ENCODE data around the gene NEK2.

The NEK2 gene

GRCh38 chr1:211648980-211649934, 26.2 kb downstream of the NEK2 start:
- H3K4me3 ChIP-seq (ENCODE audit: low read length, poor library complexity, severe bottlenecking) = no peak overlapping the region
- no peaks in the 10 kb centered on the region for H4K20me1 ChIP-seq (ENCODE audit: insufficient read depth, low read length, poor library complexity, severe bottlenecking)
- TF ChIP-seq EZH2phosphoT487 (IDR thresholded peaks at IDR 0.05; ENCODE audit: borderline replicate concordance) = no peak
- TF ChIP-seq, protein P1, sequence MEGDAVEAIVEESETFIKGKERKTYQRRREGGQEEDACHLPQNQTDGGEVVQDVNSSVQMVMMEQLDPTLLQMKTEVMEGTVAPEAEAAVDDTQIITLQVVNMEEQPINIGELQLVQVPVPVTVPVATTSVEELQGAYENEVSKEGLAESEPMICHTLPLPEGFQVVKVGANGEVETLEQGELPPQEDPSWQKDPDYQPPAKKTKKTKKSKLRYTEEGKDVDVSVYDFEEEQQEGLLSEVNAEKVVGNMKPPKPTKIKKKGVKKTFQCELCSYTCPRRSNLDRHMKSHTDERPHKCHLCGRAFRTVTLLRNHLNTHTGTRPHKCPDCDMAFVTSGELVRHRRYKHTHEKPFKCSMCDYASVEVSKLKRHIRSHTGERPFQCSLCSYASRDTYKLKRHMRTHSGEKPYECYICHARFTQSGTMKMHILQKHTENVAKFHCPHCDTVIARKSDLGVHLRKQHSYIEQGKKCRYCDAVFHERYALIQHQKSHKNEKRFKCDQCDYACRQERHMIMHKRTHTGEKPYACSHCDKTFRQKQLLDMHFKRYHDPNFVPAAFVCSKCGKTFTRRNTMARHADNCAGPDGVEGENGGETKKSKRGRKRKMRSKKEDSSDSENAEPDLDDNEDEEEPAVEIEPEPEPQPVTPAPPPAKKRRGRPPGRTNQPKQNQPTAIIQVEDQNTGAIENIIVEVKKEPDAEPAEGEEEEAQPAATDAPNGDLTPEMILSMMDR (conservative IDR thresholded peaks at IDR 0.05; ENCODE audit: low read length) = peak; percentile 67
- H3F3A ChIP-seq (ENCODE audit: low read depth) = no peaks in the 10 kb centered on the region
- H3K79me2 ChIP-seq (ENCODE audit: insufficient read depth, low read length) = no peaks in the 10 kb centered on the region
- H3K9ac ChIP-seq (ENCODE audit: low read depth, low read length, poor library complexity, severe bottlenecking) = no peak overlapping the region
- no peaks in the 10 kb centered on the region for H3K36me3 ChIP-seq (ENCODE audit: insufficient read depth, low read length)
- H3K27me3 ChIP-seq (ENCODE audit: insufficient read depth, low read length, poor library complexity, severe bottlenecking) = no peaks in the 10 kb centered on the region
- H2AFZ ChIP-seq (ENCODE audit: low read length) = no peak overlapping the region
- no peak overlapping the region for H3K4me2 ChIP-seq (ENCODE audit: low read depth, low read length, poor library complexity, severe bottlenecking)
- H3K9me3 ChIP-seq (ENCODE audit: insufficient read depth, low read depth, low read length) = no peaks in the 10 kb centered on the region
- peaks cover 6% of the 10 kb centered on the region for H3K4me1 ChIP-seq (ENCODE audit: insufficient read depth, low read length, poor library complexity, severe bottlenecking)
- no peaks in the 10 kb centered on the region for H3K9me2 ChIP-seq (replicated peaks; ENCODE audit: low read depth, low read length)

- no peak for TF ChIP-seq EZH2phosphoT487 (IDR thresholded peaks at IDR 0.05; ENCODE audit: borderline replicate concordance)
- TF ChIP-seq, protein P1 (conservative IDR thresholded peaks at IDR 0.05; ENCODE audit: low read length) = no peak
- Histone ChIP-seq H3K9ac (ENCODE audit: low read depth, low read length, poor library complexity, severe bottlenecking) (no peak overlapping the region), H3K4me1 (ENCODE audit: insufficient read depth, low read length, poor library complexity, severe bottlenecking) (peaks cover 9% of the 10 kb centered on the region), H3K4me3 (ENCODE audit: low read length, poor library complexity, severe bottlenecking) (no peak overlapping the region), H3K9me3 (ENCODE audit: insufficient read depth, low read depth, low read length) (no peaks in the 10 kb centered on the region), H3K79me2 (ENCODE audit: insufficient read depth, low read length) (no peaks in the 10 kb centered on the region), H3K27me3 (ENCODE audit: insufficient read depth, low read length, poor library complexity, severe bottlenecking) (no peaks in the 10 kb centered on the region), H4K20me1 (ENCODE audit: insufficient read depth, low read length, poor library complexity, severe bottlenecking) (no peaks in the 10 kb centered on the region), H3K4me2 (ENCODE audit: low read depth, low read length, poor library complexity, severe bottlenecking) (no peak overlapping the region), H3F3A (ENCODE audit: low read depth) (no peaks in the 10 kb centered on the region), H3K36me3 (ENCODE audit: insufficient read depth, low read length) (no peaks in the 10 kb centered on the region), H3K9me2 (replicated peaks; ENCODE audit: low read depth, low read length) (no peaks in the 10 kb centered on the region), H2AFZ (ENCODE audit: low read length) (no peak overlapping the region)
Measured at GRCh38 chr1:211648336-211648735, 27.1 kb downstream of the NEK2 start.

DNA sequence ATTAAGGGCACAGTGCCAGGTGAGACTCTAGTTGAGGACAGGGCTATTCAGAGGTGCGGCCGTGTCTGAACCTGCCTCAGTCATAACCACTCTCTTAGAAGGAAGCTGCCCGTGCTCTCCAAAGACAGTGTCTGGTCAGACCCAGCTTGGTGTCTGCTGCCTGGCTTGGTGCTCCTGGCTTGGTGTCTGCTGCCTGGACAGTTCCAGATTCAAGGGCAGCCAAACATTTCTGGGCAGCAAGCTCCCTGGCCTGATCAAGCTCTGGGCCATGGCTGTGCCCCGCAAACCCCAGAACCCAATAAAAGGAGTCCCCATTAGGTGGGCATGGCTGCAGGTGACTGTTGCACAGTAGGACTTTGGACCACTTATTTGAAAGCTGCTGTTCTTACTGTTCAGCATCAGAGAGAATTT, 27.7 kb downstream of the NEK2 start:
- H3K9me2 ChIP-seq (replicated peaks; ENCODE audit: low read depth, low read length) = no peaks in the 10 kb centered on the region
- no peak overlapping the region for H3K4me3 ChIP-seq (ENCODE audit: low read length, poor library complexity, severe bottlenecking)
- H3K9ac ChIP-seq (ENCODE audit: low read depth, low read length, poor library complexity, severe bottlenecking) = no peak overlapping the region
- H2AFZ ChIP-seq (ENCODE audit: low read length) = no peak overlapping the region
- no peaks in the 10 kb centered on the region for H3F3A ChIP-seq (ENCODE audit: low read depth)
- no peak for TF ChIP-seq EZH2phosphoT487 (IDR thresholded peaks at IDR 0.05; ENCODE audit: borderline replicate concordance)
- TF ChIP-seq, protein P1 (conservative IDR thresholded peaks at IDR 0.05; ENCODE audit: low read length) = no peak
- H3K36me3 ChIP-seq (ENCODE audit: insufficient read depth, low read length) = no peaks in the 10 kb centered on the region
- no peak overlapping the region for H3K4me2 ChIP-seq (ENCODE audit: low read depth, low read length, poor library complexity, severe bottlenecking)
- H3K79me2 ChIP-seq (ENCODE audit: insufficient read depth, low read length) = no peaks in the 10 kb centered on the region
- H3K9me3 ChIP-seq (ENCODE audit: insufficient read depth, low read depth, low read length) = no peaks in the 10 kb centered on the region
- no peaks in the 10 kb centered on the region for H3K27me3 ChIP-seq (ENCODE audit: insufficient read depth, low read length, poor library complexity, severe bottlenecking)
- peaks cover 15% of the 10 kb centered on the region for H3K4me1 ChIP-seq (ENCODE audit: insufficient read depth, low read length, poor library complexity, severe bottlenecking)
- H4K20me1 ChIP-seq (ENCODE audit: insufficient read depth, low read length, poor library complexity, severe bottlenecking) = no peaks in the 10 kb centered on the region
